GM12874 (cell line): Measurements from ENCODE around the gene SREBF1.

Experiments used
- TF ChIP-seq, protein P1 (sequence below): IDR thresholded peaks from 2 replicates; pipeline ENCODE4 v1.5.1; 2011; ENCODE audit warnings: low read depth, mild to moderate bottlenecking, control low read depth, low read length, moderate library complexity; ENCODE audit not compliant: insufficient read depth

SREBF1 gene

DNA sequence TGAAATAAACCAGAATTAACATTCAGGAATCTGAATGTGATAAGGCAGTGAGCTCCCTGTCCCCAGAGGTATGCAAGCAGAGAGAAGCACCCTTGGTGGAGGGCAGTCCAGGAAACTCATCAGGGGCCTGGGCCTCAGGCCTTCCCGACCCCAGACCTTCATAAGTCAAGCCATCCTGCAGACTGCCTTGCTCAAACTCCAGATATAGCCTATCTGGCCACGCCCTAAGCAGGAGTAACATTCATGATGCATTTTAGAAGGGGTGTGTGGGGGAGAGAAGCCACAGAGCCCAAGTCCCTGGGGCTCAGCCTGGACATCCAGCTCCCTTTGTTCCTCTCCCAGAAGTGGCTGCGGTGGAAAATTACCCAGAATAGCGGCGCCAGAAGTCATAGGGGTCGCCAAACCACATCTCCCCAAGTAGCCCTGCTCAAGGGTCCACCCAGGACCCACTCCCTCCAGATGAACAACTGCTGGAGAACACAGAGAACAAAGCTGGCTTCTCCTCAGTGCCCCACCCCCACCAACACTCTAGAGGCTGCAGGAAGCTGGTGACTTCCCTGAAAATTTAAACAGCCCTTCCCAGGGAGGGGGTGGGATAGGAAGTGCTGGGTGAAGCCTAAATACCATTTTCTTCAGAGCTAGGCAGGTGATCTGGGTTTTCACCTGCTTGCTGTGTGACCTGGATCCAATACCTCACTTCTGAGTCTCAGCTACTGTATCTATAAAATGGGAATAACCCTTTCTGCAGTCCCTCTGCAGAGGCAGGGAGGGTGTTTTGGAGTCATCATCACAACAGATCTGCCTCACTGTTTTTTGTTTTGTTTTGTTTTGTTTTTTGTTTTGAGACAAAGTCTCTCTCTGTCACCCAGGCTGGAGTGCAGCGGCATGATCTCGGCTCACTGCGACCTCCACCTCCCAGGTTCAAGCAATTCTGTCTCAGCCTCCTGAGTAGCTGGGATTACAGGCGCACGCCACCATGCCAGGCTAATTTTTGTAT, 1.5 kb upstream of the SREBF1 start:
- TF ChIP-seq, protein P1, sequence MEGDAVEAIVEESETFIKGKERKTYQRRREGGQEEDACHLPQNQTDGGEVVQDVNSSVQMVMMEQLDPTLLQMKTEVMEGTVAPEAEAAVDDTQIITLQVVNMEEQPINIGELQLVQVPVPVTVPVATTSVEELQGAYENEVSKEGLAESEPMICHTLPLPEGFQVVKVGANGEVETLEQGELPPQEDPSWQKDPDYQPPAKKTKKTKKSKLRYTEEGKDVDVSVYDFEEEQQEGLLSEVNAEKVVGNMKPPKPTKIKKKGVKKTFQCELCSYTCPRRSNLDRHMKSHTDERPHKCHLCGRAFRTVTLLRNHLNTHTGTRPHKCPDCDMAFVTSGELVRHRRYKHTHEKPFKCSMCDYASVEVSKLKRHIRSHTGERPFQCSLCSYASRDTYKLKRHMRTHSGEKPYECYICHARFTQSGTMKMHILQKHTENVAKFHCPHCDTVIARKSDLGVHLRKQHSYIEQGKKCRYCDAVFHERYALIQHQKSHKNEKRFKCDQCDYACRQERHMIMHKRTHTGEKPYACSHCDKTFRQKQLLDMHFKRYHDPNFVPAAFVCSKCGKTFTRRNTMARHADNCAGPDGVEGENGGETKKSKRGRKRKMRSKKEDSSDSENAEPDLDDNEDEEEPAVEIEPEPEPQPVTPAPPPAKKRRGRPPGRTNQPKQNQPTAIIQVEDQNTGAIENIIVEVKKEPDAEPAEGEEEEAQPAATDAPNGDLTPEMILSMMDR: no peak

DNA sequence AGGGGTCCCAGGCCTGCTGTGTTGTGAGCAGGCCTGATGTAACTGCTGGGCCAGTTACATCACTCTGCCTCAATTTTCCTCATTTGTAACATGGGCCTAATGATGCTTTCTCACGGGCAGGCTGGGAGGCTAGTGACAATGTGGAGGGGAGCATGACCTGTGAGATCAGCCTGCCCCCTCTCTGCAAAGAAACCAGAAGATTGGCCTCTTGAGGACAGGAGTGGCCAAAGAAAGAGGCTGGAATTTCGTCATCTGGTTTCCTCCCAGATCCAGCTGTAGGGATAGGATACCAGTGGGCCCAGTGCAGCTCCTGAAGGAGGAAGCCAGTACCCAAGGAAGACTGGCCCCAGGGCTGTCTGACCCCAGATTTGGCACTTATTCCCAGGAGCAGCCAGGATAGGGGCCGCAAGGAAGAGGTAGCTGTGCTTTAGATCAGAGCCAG, 615 bp upstream of the SREBF1 start:
- TF ChIP-seq, protein P1: no peak

DNA sequence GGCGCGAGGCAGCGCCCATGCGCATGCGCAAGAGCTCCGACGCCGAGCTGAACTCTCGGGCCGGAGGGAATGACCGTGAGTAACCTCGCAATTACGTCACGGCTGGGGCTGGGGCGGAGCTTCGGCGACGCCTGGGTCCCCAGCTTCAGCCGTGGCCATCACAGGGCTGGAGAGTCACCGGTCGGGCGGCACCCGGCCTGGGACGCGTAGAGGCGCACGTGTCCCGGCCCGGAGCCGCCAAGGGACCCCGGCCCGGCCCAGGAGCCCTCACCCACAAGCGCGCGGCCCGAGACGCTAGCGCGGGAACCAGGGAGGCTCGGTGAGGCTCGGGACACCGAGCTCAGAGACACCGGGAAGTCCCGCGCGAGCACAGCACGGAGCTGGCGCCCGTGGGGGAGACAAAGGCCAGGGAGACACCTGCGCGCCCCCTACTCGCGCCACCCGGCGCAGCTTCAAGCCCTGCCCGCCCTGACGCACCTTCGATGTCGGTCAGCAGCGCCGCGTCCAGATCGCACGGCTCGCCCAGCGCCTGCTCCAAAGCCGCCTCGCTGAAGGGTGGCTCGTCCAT, 452 bp downstream of the SREBF1 start:
- TF ChIP-seq, protein P1: no peak

DNA sequence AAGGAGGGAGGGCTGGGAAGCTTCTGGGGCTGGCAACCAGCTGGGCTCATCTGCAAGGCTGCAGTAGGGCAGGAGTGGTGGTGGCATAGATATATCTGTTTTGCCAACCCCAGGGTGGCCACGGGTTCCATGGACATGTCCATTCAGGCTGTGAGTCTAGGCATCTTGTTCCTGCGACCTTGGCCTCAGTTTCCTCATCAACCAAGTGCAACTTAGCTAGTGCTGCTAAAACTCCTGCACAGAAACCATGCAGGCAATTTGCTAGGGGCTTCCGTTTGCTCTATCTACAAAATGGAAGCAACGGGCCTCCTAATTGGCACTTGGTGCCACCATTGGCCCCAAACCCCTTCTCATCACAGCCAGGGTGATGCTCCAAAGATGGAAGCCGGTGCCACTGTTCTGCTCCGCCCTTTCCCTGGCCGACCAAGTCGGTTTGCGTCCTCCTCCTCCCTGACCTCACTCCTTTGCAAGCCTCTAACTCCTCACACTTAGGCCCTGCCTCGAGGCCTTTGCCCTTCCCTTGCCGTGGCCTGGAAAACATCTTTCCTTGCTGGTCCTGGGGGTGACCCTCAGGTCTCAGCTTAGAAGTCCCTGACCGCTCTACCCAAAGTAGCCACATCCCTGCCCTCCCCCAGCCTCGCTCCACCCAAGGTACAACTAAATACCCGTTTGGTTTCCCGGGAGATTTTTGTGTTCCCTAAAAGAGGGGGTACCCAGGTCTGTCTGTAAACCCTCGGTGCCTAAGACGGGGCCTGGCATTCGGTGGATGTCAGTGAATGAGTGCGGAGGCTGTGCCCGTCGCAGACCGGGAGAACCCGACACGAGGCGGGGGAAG, 1.2 kb downstream of the SREBF1 start:
- TF ChIP-seq, protein P1: no peak

GRCh38 chr17:17834974-17835373, 1.8 kb downstream of the SREBF1 start:
- TF ChIP-seq, protein P1: no peak

DNA sequence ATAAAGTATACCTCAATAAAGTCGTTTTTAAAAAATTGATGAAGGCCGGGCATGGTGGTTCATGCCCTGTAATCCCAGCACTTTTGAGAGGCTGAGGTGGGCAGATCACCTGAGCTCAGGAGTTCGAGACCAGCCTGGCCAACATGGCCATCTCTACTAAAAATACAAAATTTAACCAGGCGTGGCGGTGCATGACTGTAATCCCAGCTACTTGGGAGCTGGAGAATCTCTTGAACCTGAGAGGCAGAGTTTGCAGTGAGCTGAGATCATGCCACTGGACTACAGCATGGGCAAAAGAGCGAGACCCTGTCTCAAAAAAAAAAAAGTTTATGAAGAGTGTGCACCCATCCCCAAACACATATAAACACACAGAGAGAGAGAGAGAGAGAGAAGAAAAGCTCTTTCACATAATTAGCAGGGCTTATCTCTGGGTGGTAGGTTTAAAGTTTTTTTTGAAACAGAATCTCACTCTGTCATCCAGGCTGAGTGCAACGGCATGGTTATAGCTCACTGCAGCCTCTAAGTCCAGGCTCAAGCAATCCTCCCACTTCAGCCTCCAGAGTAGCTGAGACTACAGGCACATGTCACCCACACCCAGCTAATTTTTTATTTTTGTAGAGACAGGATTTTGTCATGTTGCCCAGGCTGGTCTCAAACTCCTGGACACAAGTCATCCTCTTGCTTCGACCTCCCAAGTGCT, 3.0 kb downstream of the SREBF1 start:
- TF ChIP-seq, protein P1: no peak
